GM18909 (cell line): Measurements from ENCODE around the gene SNHG17.
"Not testable (repeated sequence)": the region's sequence is repeated elsewhere in the genome, so short reads cannot be mapped to it uniquely, and the experiment has no call there.

ENCODE experiments used
- ATAC-seq: cut with Tn5 transposase; IDR thresholded peaks from one replicate; pipeline ENCODE4 v1.9.1; 2021; ENCODE audit warnings: mild to moderate bottlenecking; ENCODE audit not compliant: unreplicated experiment, poor library complexity

SNHG17 gene

DNA sequence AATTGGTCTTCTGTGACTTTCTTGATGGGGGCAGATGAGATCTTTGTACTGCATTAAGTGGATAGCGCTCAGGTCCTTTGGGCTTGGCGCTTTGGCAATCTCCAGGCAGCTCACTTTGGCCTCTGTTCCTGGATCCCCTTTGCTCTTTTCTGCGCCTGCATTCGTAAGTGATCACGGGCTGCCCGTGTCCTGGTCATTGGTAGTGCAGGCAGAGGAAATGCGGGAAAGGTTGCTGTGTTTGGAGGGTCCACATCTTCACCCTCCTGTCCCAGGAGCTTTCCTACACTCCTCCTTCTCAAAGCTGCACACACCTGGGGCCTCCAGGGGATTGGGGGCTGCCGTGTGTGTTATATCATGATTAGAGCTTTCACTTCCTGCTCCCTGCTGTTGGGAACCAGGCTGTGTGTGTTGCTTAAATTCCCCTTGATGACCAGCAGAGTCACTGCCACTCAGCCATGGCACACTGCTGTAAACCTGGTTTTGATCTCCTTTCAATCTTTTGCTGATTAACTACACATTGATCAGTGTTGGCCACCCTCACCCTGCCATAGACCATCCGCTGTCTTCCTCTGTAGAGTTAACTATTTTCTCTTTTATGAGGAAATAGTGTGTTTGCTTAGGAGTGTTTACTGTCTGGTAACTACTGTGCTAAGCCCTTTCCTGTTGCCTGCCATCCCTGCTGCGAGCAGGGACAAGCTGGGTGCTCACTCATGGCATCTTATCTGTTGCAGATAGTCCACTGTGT is 13.0 kb upstream of the SNHG17 start:
- ATAC-seq, result no peak

DNA sequence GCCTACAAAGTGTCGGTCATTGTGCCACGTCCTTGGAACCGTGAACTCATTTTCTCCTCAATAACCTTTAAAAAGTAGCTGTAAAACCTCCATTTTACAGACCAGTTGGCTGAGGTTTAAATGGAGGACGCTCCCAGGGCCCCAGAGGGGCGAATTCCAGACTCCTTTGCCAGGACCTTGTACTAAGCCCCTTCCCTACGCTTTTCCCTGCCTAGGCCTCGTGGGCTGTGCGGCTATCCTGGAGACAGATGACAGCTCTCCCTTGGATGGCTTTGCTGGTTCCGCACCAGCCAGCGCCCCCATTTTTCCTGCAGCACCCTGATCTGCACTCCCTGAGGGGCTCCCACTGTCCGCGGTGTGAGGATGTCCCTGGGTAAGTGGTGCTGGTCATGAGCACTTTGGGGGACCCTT is 12.1 kb upstream of the SNHG17 start:
- ATAC-seq, result no peak

DNA sequence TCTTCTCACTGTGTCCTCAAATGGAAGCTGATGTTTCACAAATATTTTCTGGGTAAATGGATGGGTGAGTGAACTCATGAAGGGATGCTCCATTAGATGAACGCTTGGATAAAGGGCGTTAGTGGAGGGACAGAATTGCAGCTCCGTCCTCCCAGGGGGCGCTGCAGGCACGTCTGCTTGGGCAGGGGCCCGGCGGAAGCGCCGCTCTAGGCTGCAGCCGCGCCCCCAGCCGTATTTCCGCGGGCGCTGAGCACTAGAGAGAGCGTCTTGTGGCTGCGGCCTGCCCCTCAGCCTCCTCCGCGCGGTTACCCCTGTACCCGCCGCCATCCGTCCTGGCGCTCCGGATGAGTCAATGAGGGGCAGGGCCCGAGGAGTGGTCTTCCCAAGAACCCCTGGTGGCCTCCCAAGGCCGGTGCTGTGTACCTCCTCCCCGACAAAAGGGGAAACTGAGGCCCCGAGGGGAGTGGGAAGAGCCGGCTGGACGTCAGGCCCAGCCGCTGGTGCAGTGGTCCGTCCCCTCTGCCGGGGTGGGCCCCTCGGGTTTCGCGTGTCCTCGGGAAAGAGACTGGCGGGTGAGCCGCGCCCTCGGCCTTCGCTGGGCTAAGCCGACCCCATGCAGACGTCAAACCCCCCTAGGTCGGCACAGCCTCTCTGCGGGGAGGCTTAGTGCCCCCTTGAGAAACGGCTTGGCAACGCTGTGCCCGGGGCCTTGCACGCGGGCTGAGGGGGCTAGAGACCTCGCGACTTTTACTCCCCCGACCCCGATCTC is 11.5 kb upstream of the SNHG17 start:
- ATAC-seq, result peak; percentile 86

DNA sequence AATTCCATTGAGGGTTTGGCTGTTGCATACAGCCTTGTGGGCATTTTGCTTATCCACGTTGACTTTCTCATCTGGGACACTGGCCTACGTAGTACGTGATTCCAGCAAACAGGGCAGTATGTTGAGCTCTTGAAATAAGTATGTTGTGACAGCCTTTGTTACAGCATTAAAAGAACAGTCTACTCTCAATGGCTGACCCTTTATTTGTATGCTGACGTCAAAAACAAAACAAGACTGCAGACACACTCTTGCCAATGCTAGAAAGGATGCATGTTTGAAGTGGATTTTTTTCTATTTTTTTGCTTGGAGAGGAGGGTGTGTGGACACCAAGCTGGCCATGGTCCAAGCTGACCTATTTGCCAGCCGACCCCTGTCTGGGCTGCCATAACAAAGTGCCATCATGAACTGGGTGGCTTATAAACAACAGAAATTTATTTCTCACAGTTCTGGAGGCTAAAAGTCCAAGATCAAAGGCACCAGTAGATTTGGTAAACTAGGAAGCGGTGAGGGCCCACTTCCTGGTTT is 10.8 kb upstream of the SNHG17 start:
- ATAC-seq, result no peak

DNA sequence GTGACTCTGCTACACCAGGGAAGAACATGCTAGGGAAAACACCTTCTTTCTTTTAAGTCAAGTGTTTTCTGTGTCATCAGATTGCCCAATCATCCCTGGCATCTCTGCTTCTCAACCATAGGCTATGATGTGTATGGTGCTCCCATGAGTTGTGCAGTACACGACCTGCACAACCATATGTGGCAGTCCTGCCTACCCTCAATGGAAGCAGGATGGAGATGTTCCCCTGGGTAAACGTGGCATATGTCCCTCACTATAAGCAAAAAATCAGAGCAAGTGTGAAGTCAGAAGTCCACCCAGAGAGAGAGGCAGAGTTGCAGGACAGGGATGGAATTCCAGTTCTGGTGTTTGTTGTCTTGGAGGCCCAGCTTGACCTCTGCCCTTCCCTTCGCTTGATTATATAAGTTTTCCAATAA is 10.3 kb upstream of the SNHG17 start:
- no peak for ATAC-seq

DNA sequence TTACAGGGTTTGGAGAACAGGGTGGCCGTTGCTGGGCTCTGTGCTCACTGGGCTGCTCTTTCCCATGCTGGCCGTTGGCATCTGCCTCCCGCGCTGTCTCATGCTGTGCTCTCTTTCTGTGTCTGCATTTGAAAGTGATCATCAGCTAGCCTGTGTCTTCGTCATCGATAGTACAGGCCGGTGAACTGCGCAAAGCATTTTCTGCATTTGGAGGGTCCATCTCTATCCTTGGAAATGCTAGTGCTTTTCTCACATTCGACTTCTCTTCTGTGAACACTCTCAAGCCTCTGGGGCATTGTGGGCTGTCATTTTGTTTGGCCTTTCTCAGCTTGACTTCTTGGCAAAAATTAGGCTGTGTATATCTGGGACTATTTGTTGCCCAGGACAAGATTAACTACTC is 6.8 kb upstream of the SNHG17 start:
- no peak for ATAC-seq

DNA sequence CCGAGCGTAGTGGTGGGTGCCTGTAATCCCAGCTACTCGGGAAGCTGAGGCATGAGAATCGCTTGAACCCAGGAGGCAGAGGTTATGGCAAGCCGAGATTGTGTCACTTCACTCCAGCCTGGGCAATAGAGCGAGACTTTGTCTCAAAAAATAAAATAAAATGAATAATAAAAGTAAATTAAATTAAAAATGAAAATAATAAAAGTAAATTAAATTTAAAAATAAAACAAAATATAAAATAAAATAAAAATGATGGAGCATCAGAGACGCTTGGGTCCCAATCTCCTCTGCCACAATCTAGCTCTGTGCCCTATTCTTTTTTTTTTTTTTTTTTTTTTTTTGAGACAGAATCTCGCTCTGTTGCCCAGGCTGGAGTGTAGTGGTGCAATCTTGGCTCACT is 6.0 kb upstream of the SNHG17 start:
- not testable (repeated sequence) for ATAC-seq

DNA sequence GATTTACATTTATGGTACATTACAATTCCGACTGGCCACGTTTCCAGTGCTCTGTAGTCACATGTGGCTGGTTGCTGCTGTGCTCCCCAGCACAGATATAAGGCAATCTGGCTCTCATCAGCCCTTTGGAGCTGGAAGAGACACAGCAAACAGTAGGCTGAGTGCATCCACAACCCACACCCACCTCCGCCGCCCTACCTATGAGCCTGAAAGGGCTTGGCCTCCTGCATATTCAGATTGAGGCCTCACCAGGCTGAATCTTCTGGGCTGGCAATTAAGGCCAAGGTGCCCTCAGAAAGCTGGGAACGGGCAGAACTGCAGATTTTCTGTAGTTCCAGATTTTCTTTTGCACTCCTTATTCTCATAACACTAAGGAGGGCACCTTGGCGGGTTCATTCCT is 2.7 kb upstream of the SNHG17 start:
- ATAC-seq, result no peak

DNA sequence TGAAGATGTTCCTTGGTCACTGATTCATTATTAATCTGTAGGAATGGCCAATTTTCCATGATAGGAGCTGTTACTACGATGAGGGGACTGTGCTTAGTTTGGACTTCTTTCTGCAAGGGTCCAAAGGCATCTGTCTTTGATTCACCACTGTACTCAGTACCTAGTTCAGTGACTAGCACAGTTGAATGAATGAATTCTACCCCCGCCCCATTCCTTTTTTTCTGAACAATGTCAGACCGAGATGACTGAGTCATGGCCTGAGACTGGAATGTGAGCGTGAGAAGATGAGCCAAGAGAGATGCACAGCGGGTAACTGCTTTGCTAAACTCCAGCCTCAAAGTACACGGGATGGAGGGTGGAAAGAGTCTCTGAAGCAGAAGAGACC is 419 bp upstream of the SNHG17 start:
- no peak for ATAC-seq

DNA sequence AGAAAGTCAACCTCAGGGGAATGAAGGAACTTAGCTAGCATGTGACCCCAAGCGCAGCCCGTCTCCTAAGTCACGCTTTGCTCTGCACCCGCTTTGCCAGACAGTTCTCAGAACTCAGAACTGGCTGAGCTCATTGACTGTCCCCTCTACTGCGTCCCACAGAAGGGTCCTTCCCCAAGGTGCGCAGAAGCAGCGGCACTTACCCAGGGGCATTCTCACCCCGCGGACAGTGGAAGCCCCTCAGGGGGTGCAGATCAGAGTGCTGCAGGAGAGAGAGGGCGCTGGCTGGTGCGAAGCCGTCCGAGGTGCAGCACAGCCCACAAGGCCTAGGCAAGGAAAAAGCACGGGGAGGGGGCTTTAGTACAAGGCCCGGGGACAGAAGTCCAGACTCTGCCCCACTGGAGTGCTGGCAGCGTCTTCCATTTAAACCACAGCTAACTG is 807 bp downstream of the SNHG17 start:
- ATAC-seq, result no peak

DNA sequence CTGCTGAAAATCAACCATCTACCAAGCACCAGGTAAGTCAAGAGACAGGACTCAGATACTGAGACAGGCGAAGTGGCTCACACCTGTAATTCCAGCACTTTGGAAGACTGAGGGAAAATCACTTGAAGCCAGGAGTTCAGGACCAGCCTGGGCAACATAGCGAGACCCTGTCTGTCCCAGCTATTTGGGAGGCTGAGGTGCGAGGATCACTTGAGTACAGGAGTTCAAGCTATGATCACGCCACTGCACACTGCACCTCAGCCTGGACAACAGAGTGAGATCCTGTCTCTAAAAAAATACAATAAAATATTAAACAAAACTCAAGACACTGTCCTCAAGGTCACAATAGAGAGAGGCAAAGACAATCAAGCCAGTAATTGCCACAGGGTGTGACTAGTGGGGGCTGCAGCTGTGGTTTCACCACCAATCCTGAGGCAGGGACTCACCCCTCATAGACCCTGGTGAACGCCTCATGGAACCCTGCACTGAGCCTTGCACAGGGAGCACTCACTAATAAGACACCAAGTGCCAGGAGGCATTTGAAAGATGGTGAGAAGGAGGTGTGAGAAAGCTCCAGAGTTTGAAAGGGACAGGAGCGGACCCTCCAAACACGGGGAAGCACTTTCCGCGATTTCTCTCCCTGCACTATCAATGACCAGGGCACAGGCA is 1.7 kb downstream of the SNHG17 start:
- no peak for ATAC-seq

DNA sequence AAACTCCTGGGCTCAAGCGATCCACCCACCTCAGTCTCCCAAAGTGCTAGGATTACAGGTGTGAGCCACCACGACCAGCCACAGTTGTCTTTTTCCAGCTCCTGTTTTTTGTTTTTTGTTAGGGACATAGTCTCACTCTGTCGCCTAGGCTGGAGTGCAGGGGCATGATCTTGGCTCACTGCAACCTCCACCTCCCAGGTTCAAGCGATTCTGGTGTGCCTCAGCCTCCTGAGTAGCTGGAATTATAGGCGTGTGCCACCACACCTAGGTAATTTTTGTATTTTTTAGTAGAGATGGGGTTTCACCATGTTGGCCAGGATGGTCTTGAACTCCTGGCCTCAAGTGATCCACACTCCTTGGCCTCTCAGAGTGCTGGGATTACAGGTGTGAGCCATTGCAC is 2.3 kb downstream of the SNHG17 start:
- not testable (repeated sequence) for ATAC-seq

DNA sequence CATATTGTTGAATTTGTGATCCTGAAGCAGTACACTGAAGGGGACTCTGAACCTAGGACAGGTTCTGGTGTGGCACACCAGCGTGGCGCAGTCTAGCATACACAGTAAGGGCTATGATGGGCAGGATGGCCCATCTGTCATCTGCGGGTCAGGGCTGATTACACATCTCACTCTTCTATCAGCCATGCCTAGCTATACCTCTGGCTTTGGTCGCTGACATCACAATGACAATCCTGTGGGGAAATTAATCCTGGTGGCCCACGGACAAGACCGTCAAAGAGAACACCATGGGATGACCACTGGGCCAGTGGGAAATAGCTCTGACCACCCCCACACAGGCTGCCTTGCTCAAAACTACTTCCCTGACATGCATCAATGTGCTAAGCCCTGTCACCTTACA is 2.8 kb downstream of the SNHG17 start:
- no peak for ATAC-seq

DNA sequence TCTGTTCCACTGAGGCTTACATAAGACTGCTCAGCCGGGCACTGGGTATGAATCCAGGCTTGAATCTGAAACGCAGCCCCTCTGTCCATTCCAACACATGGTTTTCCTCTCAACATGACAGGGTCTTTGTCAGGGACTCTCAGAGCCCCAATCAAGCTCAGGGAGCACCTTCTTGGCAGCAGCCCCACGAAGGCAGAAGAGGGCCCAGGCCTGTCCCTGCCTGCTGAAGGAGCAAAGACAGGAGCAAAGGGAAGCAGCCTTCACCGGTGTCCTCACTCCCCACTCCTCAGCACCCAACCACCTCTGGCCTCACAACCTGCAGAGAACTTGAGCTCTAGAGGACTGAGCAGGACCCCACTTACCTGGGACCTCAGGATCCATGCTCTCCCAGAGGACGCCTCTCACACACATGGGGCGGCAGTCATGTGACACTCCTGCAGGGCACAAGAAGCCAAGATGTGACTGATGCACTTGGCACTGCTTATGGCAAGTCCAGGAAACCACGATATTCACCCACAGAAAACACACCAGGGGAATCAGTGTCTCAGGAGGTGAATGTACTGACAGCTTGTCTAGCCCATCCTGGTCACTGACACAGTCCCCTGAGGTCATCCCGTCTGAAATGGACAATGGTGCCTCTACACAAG is 4.3 kb downstream of the SNHG17 start:
- ATAC-seq, result no peak

DNA sequence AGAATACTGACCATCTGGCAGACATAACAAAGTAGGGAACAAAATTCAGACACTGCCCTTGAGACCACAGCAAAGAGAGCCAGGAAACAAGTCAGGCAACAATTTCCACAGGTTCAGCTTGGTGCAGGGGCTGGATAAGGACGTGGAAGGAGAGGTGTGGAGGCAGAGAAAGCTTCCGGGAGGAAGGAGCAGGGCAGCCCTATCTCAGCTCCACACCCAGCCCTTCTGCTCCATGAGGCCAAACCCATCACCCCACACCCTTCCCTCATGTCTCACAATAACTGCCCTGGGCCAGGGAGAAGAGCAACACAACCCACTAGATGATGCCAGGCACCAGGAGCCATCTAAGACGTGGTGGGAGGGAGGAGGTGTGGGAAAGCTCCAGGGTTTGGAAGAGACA is 5.8 kb downstream of the SNHG17 start:
- ATAC-seq, result no peak

DNA sequence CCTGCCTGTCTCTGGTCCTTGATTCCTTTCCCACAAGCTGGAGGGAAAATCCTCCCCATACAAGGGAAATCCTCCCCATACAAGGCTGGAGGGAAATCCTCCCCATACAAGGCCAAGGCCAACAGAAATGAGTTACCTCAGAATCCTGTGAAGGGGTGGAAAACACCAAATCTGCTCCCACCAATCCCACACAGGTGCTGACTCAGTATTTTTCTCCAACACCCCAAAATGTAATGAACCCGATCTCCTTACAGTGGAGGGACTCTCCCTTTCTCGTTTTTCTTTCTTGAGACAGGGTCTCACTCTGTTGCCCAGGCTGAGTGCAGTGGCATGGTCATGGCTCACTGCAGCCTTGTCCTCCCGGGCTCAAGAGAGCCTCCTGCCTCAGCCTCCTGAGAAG is 6.3 kb downstream of the SNHG17 start:
- no peak for ATAC-seq

DNA sequence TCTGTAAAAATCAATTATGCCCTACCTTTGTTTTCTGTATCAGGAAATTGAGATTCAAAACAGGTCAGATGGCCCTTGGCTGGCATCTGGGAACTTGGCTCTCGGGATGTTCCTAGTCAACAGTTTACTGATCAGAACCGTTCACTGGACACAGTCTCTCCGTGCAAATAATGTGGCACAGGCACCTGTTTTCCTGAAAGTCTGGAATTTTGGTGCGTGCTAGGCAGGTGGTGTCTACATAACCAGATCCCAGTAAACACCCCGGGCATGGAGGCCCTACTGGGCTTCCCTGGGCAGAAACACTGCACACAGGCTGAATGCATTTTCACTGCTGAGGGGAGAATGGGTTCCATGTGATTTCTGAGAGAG is 7.5 kb downstream of the SNHG17 start:
- no peak for ATAC-seq

DNA sequence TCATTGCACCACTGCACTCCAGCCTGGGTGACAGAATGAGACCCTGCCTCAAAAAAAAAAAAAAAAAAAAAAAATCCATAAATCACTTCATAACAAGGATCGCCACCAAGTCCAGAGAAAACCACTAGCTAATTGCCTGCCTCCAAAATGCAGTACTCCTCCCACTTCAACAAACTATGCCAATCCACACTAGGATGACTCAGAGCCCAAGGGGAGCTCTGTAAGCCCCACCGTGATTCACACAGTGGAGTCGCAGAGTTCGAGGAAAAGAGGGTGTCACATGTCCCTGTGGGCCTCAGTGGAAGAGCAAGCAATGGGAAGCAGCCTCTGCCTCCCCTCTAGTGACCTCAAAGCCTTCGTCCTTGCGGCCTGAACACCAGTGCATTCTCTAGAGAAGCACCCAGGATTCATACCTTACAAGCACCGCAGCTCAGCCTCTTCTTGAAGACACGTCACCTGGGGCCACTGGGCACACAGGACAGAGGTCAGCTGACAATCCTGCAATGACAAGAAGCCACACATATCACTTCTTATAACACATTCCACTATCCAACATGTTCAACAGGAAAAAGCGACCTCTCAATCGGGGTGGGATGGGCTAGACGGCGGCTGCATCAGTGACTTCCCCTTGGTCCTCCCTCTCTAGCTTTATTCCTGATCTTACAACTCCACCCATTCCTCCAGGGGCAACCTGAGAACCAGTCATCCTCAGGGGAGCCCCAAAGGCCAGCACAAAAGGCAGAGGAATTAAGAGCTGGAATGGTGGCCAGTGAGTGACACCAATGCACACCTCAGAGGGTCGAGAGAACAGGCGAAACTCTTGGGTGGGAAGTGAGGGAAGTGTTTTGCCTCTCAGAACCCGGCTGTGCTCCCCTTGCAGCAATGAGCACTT is 8.9 kb downstream of the SNHG17 start:
- no peak for ATAC-seq

DNA sequence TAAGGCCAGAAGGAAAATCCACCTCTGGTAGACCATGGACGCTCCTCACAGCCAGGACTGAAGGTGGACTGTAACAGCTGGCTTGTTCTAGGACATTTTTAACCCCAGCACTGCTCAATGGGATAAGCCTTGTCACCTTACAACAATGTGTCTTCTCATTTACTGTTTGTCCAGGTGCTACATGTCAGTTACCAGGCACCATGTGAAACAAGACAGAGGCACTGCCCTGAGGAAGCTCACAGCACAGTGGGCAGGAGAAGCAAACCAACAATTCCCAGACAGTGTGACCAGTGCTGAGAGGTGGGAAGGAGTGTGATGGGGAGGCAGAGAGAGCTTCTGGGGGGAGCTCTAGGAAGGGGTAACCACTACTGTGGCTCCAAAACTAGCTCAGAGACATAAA is 10.7 kb downstream of the SNHG17 start:
- no peak for ATAC-seq

DNA sequence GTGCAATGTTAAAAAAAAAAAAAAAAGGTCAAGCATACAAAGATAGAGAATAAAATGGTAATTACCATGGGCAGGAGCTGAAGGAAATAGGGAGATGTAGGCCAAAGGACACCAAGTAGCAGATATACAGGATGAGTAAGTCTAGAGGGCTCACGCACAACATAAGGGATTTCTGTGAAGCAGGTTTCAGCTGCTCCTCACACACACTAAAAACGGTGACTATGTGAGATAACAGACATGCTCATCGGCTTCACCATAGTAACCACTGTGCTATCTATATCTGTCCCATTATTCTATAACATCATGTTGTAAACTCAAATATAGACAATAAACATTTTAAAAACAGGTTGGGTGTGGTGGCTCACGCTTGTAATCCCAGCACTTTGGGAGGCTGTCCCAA is 11.6 kb downstream of the SNHG17 start:
- no peak for ATAC-seq
